ENCODE data around the gene ASIP.
A peak's percentile ranks its signal among the peaks of the same experiment; 100 is the strongest.

The ASIP gene

GRCh38 chr20:34312544-34313217 lies 71.5 kb downstream of the ASIP start:
- DNase-seq = peak; percentile 96

DNA sequence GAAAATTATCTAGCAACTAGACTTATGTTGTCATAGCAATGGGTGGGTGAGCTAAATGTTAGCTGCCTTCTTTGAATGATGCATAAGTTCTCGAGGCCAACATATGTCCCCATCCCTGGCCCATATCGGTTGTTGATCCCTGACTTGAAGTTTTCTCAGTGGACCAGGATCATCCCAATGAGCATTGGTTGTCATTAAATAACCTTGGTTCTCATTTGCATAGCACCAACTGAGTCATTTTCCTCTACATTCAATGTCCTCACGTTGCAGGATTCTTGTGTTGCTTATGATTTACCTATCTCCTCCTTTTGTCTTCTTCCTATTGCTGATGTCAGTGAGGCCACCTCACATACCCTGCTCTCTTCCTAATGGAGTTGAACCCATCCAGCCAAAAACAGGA lies 74.0 kb downstream of the ASIP start:
- DNase-seq = no peak

DNA sequence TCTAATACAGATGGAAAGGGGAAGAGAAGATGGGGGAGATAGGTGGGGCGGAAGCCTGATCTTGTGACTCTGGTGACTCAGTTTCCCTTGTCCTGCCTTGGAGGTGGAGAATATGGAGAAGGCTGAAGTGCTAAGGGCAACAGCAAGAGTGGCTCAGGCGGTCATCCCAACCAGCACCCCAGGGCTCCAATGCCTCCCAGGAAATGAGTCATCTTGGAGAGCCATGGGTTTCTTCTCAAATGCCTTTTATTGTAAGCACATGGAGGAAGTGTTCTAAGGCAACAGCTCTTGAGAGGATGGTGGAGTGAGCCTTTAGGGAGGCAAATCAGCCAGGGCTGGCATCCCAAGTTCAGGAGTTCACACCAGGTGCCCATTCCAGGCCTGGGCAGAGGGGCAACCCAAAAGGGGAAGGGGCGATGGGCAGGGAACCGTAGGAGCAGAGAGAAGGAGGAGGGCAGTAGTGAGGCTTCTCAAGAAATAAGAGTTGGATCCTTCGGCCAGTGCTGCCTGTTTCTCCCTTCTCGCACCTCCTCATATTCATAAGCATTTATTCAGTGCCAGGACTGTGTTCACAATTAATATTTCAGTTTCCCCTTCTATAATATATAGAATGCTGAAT lies 75.1 kb downstream of the ASIP start:
- DNase-seq = no peak
